ENCODE results near the gene KREMEN1. TPM values are rescaled to one million over a fixed set of nuclear protein-coding genes. Genes with fewer than 3 reads are reported as not detected.

The KREMEN1 gene
- total RNA-seq, 1 experiment from 2014 or later: 2.2 TPM

DNA sequence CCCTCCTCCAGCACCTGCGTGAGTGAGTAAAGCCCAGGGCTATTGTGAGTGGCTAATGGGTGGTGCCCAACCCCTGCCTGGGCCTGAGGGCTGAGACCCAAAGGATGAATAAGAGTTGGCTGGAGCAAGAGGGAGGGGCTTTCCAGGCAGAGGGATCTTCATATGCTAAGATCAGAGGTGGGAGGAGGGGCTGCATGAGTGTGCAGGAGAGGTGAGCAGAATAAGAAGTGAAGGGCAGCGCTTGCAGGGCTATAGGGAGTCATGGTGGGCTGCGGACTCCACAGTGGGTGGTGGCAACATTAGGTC is 136.7 kb downstream of the KREMEN1 start:
- ATAC-seq (no peak), DNase-seq (ENCODE audit: low read depth, low spot score) (no peak)
- Histone ChIP-seq H3K27me3 (ENCODE audit: control insufficient read depth, insufficient read depth, low read length) (no peaks in the 10 kb centered on the region; the same call in 1 of the 2 replicates), H3K36me3 (ENCODE audit: control insufficient read depth, insufficient read depth, low read length) (no peaks in the 10 kb centered on the region), H3K27ac (ENCODE audit: low read length) (no peak overlapping the region), H3K4me3 (ENCODE audit: low read depth in 2 of 2, low read length in 2 of 2) (no peak overlapping the region), H3K4me1 (ENCODE audit: control insufficient read depth, insufficient read depth, low read length) (peaks cover 3% of the 10 kb centered on the region; the same call in 1 of the 2 replicates), H3K9me3 (ENCODE audit: control insufficient read depth, insufficient read depth, low read depth, low read length) (no peaks in the 10 kb centered on the region)
- CTCF ChIA-PET: no interaction called here
- BruUV-seq (replicated peaks): no TSS peak
- POLR2A ChIA-PET: no interaction called here
- intact Hi-C loops (cut with micrococcal nuclease; ENCODE audit: unreplicated experiment): no loop called here
- in situ Hi-C loops (cut with HindIII; ENCODE audit: low pct_unique_long_range_greater_than_20kb, low sequenced_read_pairs): no loop called here
- TF ChIP-seq, protein P1, sequence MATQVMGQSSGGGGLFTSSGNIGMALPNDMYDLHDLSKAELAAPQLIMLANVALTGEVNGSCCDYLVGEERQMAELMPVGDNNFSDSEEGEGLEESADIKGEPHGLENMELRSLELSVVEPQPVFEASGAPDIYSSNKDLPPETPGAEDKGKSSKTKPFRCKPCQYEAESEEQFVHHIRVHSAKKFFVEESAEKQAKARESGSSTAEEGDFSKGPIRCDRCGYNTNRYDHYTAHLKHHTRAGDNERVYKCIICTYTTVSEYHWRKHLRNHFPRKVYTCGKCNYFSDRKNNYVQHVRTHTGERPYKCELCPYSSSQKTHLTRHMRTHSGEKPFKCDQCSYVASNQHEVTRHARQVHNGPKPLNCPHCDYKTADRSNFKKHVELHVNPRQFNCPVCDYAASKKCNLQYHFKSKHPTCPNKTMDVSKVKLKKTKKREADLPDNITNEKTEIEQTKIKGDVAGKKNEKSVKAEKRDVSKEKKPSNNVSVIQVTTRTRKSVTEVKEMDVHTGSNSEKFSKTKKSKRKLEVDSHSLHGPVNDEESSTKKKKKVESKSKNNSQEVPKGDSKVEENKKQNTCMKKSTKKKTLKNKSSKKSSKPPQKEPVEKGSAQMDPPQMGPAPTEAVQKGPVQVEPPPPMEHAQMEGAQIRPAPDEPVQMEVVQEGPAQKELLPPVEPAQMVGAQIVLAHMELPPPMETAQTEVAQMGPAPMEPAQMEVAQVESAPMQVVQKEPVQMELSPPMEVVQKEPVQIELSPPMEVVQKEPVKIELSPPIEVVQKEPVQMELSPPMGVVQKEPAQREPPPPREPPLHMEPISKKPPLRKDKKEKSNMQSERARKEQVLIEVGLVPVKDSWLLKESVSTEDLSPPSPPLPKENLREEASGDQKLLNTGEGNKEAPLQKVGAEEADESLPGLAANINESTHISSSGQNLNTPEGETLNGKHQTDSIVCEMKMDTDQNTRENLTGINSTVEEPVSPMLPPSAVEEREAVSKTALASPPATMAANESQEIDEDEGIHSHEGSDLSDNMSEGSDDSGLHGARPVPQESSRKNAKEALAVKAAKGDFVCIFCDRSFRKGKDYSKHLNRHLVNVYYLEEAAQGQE (IDR thresholded peaks at IDR 0.05; ENCODE audit: insufficient read depth in 1 of 2, low read depth in 2 of 2, low read length in 1 of 2): no peak
- TF ChIP-seq SIN3A (IDR thresholded peaks at IDR 0.05; ENCODE audit: borderline replicate concordance, insufficient read depth, low read depth, low read length) (no peak), TCF7L2 (IDR thresholded peaks at IDR 0.05; ENCODE audit: low read depth, low read length) (no peak), POLR2AphosphoS5 (IDR thresholded peaks at IDR 0.05; ENCODE audit: low read depth, low read length) (no peak)
- TF ChIP-seq, protein P2, sequence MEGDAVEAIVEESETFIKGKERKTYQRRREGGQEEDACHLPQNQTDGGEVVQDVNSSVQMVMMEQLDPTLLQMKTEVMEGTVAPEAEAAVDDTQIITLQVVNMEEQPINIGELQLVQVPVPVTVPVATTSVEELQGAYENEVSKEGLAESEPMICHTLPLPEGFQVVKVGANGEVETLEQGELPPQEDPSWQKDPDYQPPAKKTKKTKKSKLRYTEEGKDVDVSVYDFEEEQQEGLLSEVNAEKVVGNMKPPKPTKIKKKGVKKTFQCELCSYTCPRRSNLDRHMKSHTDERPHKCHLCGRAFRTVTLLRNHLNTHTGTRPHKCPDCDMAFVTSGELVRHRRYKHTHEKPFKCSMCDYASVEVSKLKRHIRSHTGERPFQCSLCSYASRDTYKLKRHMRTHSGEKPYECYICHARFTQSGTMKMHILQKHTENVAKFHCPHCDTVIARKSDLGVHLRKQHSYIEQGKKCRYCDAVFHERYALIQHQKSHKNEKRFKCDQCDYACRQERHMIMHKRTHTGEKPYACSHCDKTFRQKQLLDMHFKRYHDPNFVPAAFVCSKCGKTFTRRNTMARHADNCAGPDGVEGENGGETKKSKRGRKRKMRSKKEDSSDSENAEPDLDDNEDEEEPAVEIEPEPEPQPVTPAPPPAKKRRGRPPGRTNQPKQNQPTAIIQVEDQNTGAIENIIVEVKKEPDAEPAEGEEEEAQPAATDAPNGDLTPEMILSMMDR (IDR thresholded peaks at IDR 0.05): no peak

DNA sequence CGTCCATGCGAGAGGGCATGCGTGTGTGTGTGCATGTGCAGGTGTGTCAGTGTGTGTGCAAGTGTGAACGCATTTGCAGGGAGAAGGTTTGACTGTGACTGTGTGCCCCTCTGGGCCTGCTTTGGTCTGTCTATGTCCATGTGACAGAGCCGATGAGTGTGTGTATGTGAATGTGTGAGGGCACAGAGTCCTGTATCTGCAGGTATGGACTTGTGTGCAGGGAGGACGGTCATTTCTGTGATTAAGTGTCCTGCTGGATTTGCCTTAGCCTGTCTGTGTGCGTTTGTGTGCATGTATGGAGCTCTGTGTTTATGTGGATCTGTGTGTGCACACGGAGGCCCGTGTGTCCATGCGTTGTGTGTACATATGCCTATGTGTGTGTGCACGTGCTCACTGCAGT is 138.2 kb downstream of the KREMEN1 start:
- DNase-seq (ENCODE audit: low read depth, low spot score) (no peak), ATAC-seq (no peak)
- H3K36me3 ChIP-seq (ENCODE audit: control insufficient read depth, insufficient read depth, low read length): no peaks in the 10 kb centered on the region
- intact Hi-C loops (cut with micrococcal nuclease; ENCODE audit: unreplicated experiment): no loop called here
- POLR2A ChIA-PET: no interaction called here
- CTCF ChIA-PET: no interaction called here
- in situ Hi-C loops (cut with HindIII; ENCODE audit: low pct_unique_long_range_greater_than_20kb, low sequenced_read_pairs): no loop called here
- H3K9me3 ChIP-seq (ENCODE audit: control insufficient read depth, insufficient read depth, low read depth, low read length): no peaks in the 10 kb centered on the region
- no TSS peak for BruUV-seq (replicated peaks)
- TF ChIP-seq, protein P2 (IDR thresholded peaks at IDR 0.05): no peak
- TF ChIP-seq TCF7L2 (IDR thresholded peaks at IDR 0.05; ENCODE audit: low read depth, low read length) (no peak), POLR2AphosphoS5 (IDR thresholded peaks at IDR 0.05; ENCODE audit: low read depth, low read length) (no peak)
- H3K4me1 ChIP-seq (ENCODE audit: control insufficient read depth, insufficient read depth, low read length): peaks cover 3% of the 10 kb centered on the region; the same call in 1 of the 2 replicates
- no peaks in the 10 kb centered on the region; the same call in 1 of the 2 replicates for H3K27me3 ChIP-seq (ENCODE audit: control insufficient read depth, insufficient read depth, low read length)
- H3K27ac ChIP-seq (ENCODE audit: low read length): no peak overlapping the region
- no peak overlapping the region for H3K4me3 ChIP-seq (ENCODE audit: low read depth in 2 of 2, low read length in 2 of 2)
